Kidney (tissue), 14 donors: Measurements from ENCODE around the gene TYW1B. TPM values are rescaled to one million over a fixed set of nuclear protein-coding genes. Genes with fewer than 3 reads are reported as not detected.
"Not testable (repeated sequence)": the region's sequence is repeated elsewhere in the genome, so short reads cannot be mapped to it uniquely, and the experiment has no call there.

ENCODE experiments used
- DNase-seq, 5 donors: peaks; one replicate each; pipeline ENCODE4 v3.0.0-alpha.2; 2013 to 2020
- FAIRE-seq: peaks from 2 replicates; lab custom pipeline; 2012; peaks lifted over from hg19 to GRCh38; lab: Jason Lieb, UNC
- H3K27ac ChIP-seq, 2 donors: one replicate each; pipeline ENCODE4 v1.7.0; 2013; ENCODE audit warnings: low read depth in 2 of 2, low read length in 2 of 2, inconsistent platforms in 1 of 2
- H3K27me3 ChIP-seq: one replicate; pipeline ENCODE4 v1.7.1; 2013; ENCODE audit warnings: low read length, inconsistent platforms; ENCODE audit not compliant: control insufficient read depth, insufficient read depth
- H3K36me3 ChIP-seq, 3 donors: one replicate each; pipeline versions ENCODE4 v1.7.0 to v1.7.1; 2013; ENCODE audit warnings: low read length in 3 of 3, control low read depth in 1 of 3, inconsistent platforms in 1 of 3; ENCODE audit not compliant: insufficient read depth in 3 of 3, control insufficient read depth in 2 of 3
- H3K4me1 ChIP-seq, 3 donors: one replicate each; pipeline versions ENCODE4 v1.7.0 to v1.7.1; 2013; ENCODE audit warnings: low read length in 3 of 3, inconsistent platforms in 1 of 3, low read depth in 1 of 3; ENCODE audit not compliant: control insufficient read depth in 2 of 3, insufficient read depth in 2 of 3
- H3K4me3 ChIP-seq, 3 donors: one replicate each; pipeline versions ENCODE4 v1.7.0 to v1.8.1; 2013; ENCODE audit warnings: low read length in 3 of 3, control low read depth in 1 of 3, inconsistent platforms in 1 of 3
- H3K9ac ChIP-seq, 3 donors: one replicate each; pipeline versions ENCODE4 v1.7.0 to v1.7.1; 2013; ENCODE audit warnings: low read length in 3 of 3, control low read depth in 1 of 3, inconsistent platforms in 1 of 3
- H3K9me3 ChIP-seq, 3 donors: one replicate each; pipeline versions ENCODE4 v1.7.0 to v1.7.1; 2013; ENCODE audit warnings: low read length in 3 of 3, control low read depth in 1 of 3, inconsistent platforms in 1 of 3; ENCODE audit not compliant: control insufficient read depth in 2 of 3, insufficient read depth in 1 of 3
- CTCF ChIP-seq: IDR thresholded peaks from 3 replicates; pipeline ENCODE4 v1.5.1; 2012; ENCODE audit warnings: mild to moderate bottlenecking, moderate library complexity, borderline replicate concordance; ENCODE audit not compliant: insufficient read depth; ENCODE audit errors: extremely low read depth
- intact Hi-C: fragments of 100-400 bp; cut with DNase I; formaldehyde crosslinking; loops from one replicate; pipeline ENCODE4 v1.11.1; 2022
- polyA plus RNA-seq: library from polyadenylated mRNA; stranded (reverse); fragments of 350-450 nt; fragmentation: Illumina TruSeq; extraction: RNeasy Lipid Tissue Mini Kit (QIAGEN cat#74804); gene quantifications from one replicate; pipeline ENCODE4 v1.2.3, GENCODE V29; 2014; ENCODE audit warnings: low read depth, low replicate concordance; ENCODE audit not compliant: insufficient read depth
- total RNA-seq: library from RNA; stranded (reverse); fragmentation: NEBNext Ultra II Directional; extraction: Animal tissue kit (Norgen Biotek cat#: 25700); gene quantifications from one replicate; pipeline ENCODE4 v1.2.1, GENCODE V29; 2021
- donor health status: control.
- donor health status: control.
- donor health status: control.
- donor health status: control.
- donor health status: control.
- donor health status: DM: yes; HTN: yes; CAD: no.
- donor health status: Normal renal cell carcinoma (clear cell type).

TYW1B gene
- total and polyA plus RNA-seq, 2 donors from 2014 or later, result 2.9 to 3.2 TPM

- FAIRE-seq (no peak), DNase-seq (peak in 1 of 5 donors; percentile 3)
- Histone ChIP-seq H3K4me3 (no peak overlapping the region), H3K27ac (no peak overlapping the region), H3K36me3 (no peaks in the 10 kb centered on the region), H3K9me3 (no peaks in the 10 kb centered on the region), H3K4me1 (no peaks in the 10 kb centered on the region), H3K27me3 (no peaks in the 10 kb centered on the region), H3K9ac (no peak overlapping the region)
- no peak for TF ChIP-seq CTCF
- intact Hi-C loops, result no loop called here
These were observed 76.0 kb downstream of the TYW1B start for GRCh38 chr7:72751978-72752377.

GRCh38 chr7:72751378-72751777 lies 76.6 kb downstream of the TYW1B start:
- Histone ChIP-seq H3K36me3 (no peaks in the 10 kb centered on the region), H3K27ac (no peak overlapping the region), H3K4me1 (no peaks in the 10 kb centered on the region), H3K27me3 (no peaks in the 10 kb centered on the region), H3K9ac (no peak overlapping the region), H3K4me3 (no peak overlapping the region), H3K9me3 (no peaks in the 10 kb centered on the region)
- no peak for TF ChIP-seq CTCF
- DNase-seq (no peak), FAIRE-seq (no peak)
- intact Hi-C loops, result no loop called here

- H3K4me1 ChIP-seq, DNase-seq, FAIRE-seq, H3K9ac ChIP-seq, H3K9me3 ChIP-seq, H3K27me3 ChIP-seq, H3K4me3 ChIP-seq, H3K36me3 ChIP-seq, H3K27ac ChIP-seq, intact Hi-C loops: not testable (repeated sequence)
These were observed 79.4 kb downstream of the TYW1B start for GRCh38 chr7:72748649-72749048.

- H3K36me3 ChIP-seq, H3K9me3 ChIP-seq, H3K27me3 ChIP-seq, H3K27ac ChIP-seq, intact Hi-C loops, H3K4me1 ChIP-seq, FAIRE-seq: not testable (repeated sequence)
- Histone ChIP-seq H3K9ac (peak overlapping the region in 1 of 3 donors; percentile 5), H3K4me3 (peak overlapping the region in 2 of 3 donors; percentile 37 to 42)
- peak in 2 of 5 donors; percentile 27 to 67 for DNase-seq
These were observed 83.6 kb downstream of the TYW1B start for GRCh38 chr7:72744244-72744926.

GRCh38 chr7:72743801-72744200 lies 84.2 kb downstream of the TYW1B start:
- FAIRE-seq, H3K27ac ChIP-seq, intact Hi-C loops, H3K9me3 ChIP-seq, H3K27me3 ChIP-seq, H3K4me3 ChIP-seq, H3K4me1 ChIP-seq, H3K9ac ChIP-seq, H3K36me3 ChIP-seq: not testable (repeated sequence)
- peak in 1 of 5 donors; percentile 3 for DNase-seq

GRCh38 chr7:72739716-72740115 lies 88.3 kb downstream of the TYW1B start:
- H3K27ac ChIP-seq, H3K4me1 ChIP-seq, FAIRE-seq: not testable (repeated sequence)

GRCh38 chr7:72735855-72736254 lies 92.1 kb downstream of the TYW1B start:
- intact Hi-C loops, H3K9ac ChIP-seq, H3K27me3 ChIP-seq, H3K4me3 ChIP-seq, H3K4me1 ChIP-seq, FAIRE-seq, DNase-seq, H3K27ac ChIP-seq, H3K36me3 ChIP-seq: not testable (repeated sequence)
- peaks cover 0 to 11% (median 0%) of the 10 kb centered on the region in 3 donors for H3K9me3 ChIP-seq

More at GRCh38 chr7:72739716-72740115, 88.3 kb downstream of the TYW1B start:
- peaks cover 0 to 11% (median 0%) of the 10 kb centered on the region in 3 donors for H3K9me3 ChIP-seq
- H3K27me3 ChIP-seq, DNase-seq, H3K9ac ChIP-seq, H3K36me3 ChIP-seq, H3K4me3 ChIP-seq, intact Hi-C loops: not testable (repeated sequence)
